Measurements from ENCODE around the gene CEBPA. TPM values are rescaled to one million over a fixed set of nuclear protein-coding genes. Genes with fewer than 3 reads are reported as not detected.
"Not testable (repeated sequence)": the region's sequence is repeated elsewhere in the genome, so short reads cannot be mapped to it uniquely, and the experiment has no call there.

Gene CEBPA
- total and polyA plus RNA-seq, 3 experiments from 2014 or later = 1.1 to 1.6 (median 1.3) TPM

DNA sequence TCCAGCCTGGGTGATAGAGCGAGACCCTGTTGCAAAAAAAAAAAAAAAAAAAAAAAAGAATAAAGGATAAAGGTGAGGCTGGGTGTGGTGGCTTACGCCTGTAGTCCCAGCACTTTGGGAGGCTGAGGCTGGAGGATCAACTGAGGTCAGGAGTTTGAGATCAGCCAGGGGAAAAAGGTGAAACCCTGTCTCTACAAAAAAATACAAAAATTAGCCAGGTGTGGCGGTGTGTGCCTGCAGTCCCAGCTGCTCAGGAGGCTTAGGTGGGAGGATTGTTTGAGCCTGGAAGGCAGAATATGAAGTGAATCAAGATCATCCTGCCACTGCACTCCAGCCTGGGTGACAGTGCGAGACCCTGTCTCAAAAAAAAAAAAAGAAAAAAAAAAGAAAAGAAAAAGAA, 15.7 kb upstream of the CEBPA start:
- H3K27ac Mint-ChIP-seq; H3K9me3 Mint-ChIP-seq; H3K4me3 ChIP-seq (ENCODE audit: low read length); H3K27ac ChIP-seq (ENCODE audit: low read depth, low read length); CTCF ChIA-PET; H3K36me3 Mint-ChIP-seq; H3K4me1 Mint-ChIP-seq; H3K27me3 ChIP-seq (ENCODE audit: insufficient read depth, low read length, poor library complexity, severe bottlenecking); DNase-seq; POLR2A ChIA-PET; H3K4me3 Mint-ChIP-seq; H3K9me3 ChIP-seq (ENCODE audit: low read length); H3K4me1 ChIP-seq (ENCODE audit: insufficient read depth, low read length); H3K36me3 ChIP-seq (ENCODE audit: insufficient read depth, low read length): not testable (repeated sequence)
- peaks cover 8 to 38% of the 10 kb centered on the region in 2 donors for H3K27me3 Mint-ChIP-seq

DNA sequence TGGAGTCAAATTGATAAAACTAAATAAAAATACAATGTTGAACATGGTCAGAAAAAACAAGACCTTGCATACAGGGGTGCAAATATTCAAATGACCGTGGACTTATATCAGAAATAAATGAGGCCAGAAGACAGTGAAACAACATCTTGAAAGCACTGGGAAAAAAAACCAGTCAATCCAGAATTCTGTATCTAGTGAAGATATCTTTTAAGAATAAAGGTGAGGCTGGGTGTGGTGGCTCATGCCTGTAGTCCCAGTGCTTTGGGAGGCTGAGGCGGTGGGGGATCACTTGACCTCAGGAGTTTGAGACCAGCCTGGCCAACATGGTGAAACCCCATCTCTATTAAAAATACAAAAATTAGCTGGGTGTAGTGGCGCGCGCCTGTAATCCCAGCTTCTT, 15.2 kb upstream of the CEBPA start:
- Histone ChIP-seq H3K4me1 (ENCODE audit: insufficient read depth, low read length) (no peaks in the 10 kb centered on the region), H3K4me3 (ENCODE audit: low read length) (no peak overlapping the region), H3K36me3 (ENCODE audit: insufficient read depth, low read length) (no peaks in the 10 kb centered on the region), H3K27ac (ENCODE audit: low read depth, low read length) (no peak overlapping the region), H3K9me3 (ENCODE audit: low read length) (no peaks in the 10 kb centered on the region), H3K27me3 (ENCODE audit: insufficient read depth, low read length, poor library complexity, severe bottlenecking) (peaks cover 5% of the 10 kb centered on the region)
- ChIA-PET CTCF (no interaction called here), POLR2A (no interaction called here)
- Mint-ChIP-seq H3K27ac (no peak overlapping the region), H3K9me3 (peaks cover 0 to 9% (median 4%) of the 10 kb centered on the region in 5 donors), H3K4me1 (no peaks in the 10 kb centered on the region), H3K27me3 (peaks cover 12 to 38% of the 10 kb centered on the region in 2 donors), H3K4me3 (no peak overlapping the region), H3K36me3 (peaks cover 0 to 6% (median 0%) of the 10 kb centered on the region in 3 donors)
- DNase-seq = no peak

DNA sequence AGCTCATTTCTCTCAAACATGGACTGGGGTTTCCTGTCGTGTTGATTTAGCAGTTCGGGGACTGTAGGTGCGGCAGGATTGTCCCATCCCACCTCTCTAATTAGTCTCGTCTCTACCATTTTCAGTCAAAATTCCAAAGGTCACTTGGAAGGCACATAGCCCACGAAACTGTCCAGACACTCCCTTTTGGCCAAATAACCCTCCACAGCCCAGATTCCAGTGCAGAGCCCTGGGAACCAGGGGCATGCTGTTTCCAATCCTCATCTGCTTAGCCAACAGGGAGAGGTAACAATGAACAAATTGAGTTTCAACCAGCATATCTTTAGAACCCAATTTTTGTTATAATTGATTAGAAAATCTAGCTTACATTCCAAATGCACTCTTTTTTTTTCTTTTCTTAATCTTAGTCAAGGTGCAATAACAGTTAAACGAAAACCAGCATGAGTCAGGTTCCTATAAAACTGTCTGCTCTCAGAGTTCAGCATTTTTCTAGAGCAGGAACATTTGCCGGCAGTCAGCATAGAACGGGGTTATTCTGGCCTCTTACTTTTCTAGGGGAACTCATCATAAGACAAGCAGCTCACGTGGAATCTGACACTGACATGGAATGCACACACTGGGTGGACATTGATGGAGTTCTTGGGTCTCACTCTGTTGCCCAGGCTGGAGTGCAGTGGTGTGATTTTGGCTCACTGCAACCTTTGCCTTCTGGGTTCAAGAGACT, 14.4 kb upstream of the CEBPA start:
- H3K36me3 Mint-ChIP-seq = peaks cover 0 to 6% (median 0%) of the 10 kb centered on the region in 3 donors

DNA sequence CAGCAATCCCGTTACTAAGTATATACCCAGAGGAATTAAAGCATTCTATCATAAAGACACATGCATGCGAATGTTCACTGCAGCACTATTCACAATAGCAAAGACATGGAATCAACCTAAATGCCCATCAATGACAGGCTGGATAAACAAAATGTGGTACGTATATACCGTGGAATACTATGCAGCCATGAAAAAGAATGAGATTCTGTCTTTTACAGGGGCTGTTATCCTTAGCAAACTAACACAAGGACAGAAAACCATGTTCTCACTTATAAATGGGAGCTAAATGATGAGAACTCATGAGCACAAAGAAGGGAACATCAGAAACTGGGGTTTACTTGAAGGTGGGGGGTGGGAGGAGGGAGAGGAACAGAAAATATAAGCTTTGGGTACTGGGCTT, 10.5 kb upstream of the CEBPA start:
- H3K27ac ChIP-seq (ENCODE audit: low read depth, low read length); H3K4me3 ChIP-seq (ENCODE audit: low read length); H3K27ac Mint-ChIP-seq; H3K27me3 ChIP-seq (ENCODE audit: insufficient read depth, low read length, poor library complexity, severe bottlenecking); CTCF ChIA-PET; H3K36me3 ChIP-seq (ENCODE audit: insufficient read depth, low read length); POLR2A ChIA-PET; H3K9me3 Mint-ChIP-seq; H3K4me1 ChIP-seq (ENCODE audit: insufficient read depth, low read length); H3K4me1 Mint-ChIP-seq; H3K9me3 ChIP-seq (ENCODE audit: low read length); DNase-seq; H3K4me3 Mint-ChIP-seq; H3K36me3 Mint-ChIP-seq: not testable (repeated sequence)
- H3K27me3 Mint-ChIP-seq = peaks cover 16 to 40% of the 10 kb centered on the region in 2 donors

More for the DNA sequence above, 14.4 kb upstream of the CEBPA start:
- H3K27me3 ChIP-seq (ENCODE audit: insufficient read depth, low read length, poor library complexity, severe bottlenecking) = peaks cover 5% of the 10 kb centered on the region
- peaks cover 12 to 38% of the 10 kb centered on the region in 2 donors for H3K27me3 Mint-ChIP-seq
- no peak overlapping the region for H3K4me3 Mint-ChIP-seq
- ChIA-PET CTCF (no interaction called here), POLR2A (no interaction called here)
- no peaks in the 10 kb centered on the region for H3K4me1 ChIP-seq (ENCODE audit: insufficient read depth, low read length)
- no peaks in the 10 kb centered on the region for H3K36me3 ChIP-seq (ENCODE audit: insufficient read depth, low read length)
- H3K9me3 ChIP-seq (ENCODE audit: low read length) = no peaks in the 10 kb centered on the region
- H3K27ac ChIP-seq (ENCODE audit: low read depth, low read length) = no peak overlapping the region
- peaks cover 0 to 9% (median 4%) of the 10 kb centered on the region in 5 donors for H3K9me3 Mint-ChIP-seq
- H3K4me3 ChIP-seq (ENCODE audit: low read length) = no peak overlapping the region
- DNase-seq = no peak
- no peaks in the 10 kb centered on the region for H3K4me1 Mint-ChIP-seq
- peak overlapping the region in 1 of 8 donors; percentile 39 for H3K27ac Mint-ChIP-seq

DNA sequence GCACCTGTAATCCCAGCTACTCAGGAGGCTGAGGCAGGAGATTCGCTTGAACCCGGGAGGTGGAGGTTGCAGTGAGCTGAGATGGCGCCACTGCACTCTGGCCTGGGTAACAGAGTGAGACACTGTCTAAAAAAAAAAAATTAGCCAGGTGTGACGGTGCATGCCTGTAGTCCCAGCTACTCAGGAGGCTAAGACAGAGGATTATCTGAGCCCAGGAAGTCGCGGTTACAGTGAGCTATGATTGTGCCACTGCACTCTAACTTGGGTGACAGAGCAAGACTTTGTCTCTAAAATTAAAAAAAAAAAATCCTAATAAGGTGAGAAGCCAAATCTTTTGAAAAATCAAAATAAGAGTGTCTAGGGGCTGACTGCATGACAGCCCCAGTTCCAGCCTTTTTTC, 9.7 kb upstream of the CEBPA start:
- POLR2A ChIA-PET = no interaction called here
- H3K36me3 ChIP-seq (ENCODE audit: insufficient read depth, low read length) = no peaks in the 10 kb centered on the region
- CTCF ChIA-PET = no interaction called here

DNA sequence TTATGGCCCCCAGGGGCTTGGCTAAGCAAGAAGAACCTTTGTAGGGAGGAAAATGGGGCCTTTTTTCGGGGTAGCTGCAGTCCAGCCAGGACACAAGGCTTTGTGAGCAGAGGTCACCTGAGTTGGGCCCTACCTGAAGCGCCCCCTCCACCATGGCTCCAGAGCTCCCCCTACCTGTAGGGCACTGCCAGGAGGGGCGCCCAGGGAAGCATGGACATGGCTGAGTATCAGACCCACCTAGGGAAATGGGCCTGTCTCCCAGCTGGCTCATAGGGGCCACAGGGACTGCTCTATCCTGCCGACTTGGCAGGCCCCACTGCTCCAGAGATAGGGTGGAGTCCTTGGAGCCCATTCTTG, 9.0 kb upstream of the CEBPA start:
- no peak for DNase-seq
- ChIA-PET POLR2A (no interaction called here), CTCF (no interaction called here)
- Histone ChIP-seq H3K4me1 (ENCODE audit: insufficient read depth, low read length) (no peaks in the 10 kb centered on the region), H3K27me3 (ENCODE audit: insufficient read depth, low read length, poor library complexity, severe bottlenecking) (no peaks in the 10 kb centered on the region), H3K36me3 (ENCODE audit: insufficient read depth, low read length) (no peaks in the 10 kb centered on the region), H3K4me3 (ENCODE audit: low read length) (no peak overlapping the region), H3K9me3 (ENCODE audit: low read length) (no peaks in the 10 kb centered on the region), H3K27ac (ENCODE audit: low read depth, low read length) (no peak overlapping the region)
- H3K4me3 Mint-ChIP-seq = no peak overlapping the region
- H3K4me1 Mint-ChIP-seq = no peaks in the 10 kb centered on the region
- H3K27me3 Mint-ChIP-seq = peaks cover 18 to 34% of the 10 kb centered on the region in 2 donors
- no peaks in the 10 kb centered on the region for H3K9me3 Mint-ChIP-seq
- peaks cover 0 to 1% (median 0%) of the 10 kb centered on the region in 3 donors for H3K36me3 Mint-ChIP-seq
- H3K27ac Mint-ChIP-seq = no peak overlapping the region

More for the DNA sequence above, 9.7 kb upstream of the CEBPA start:
- peaks cover 0 to 1% (median 0%) of the 10 kb centered on the region in 3 donors for H3K36me3 Mint-ChIP-seq
- no peaks in the 10 kb centered on the region for H3K9me3 ChIP-seq (ENCODE audit: low read length)
- no peak for DNase-seq
- H3K4me3 ChIP-seq (ENCODE audit: low read length) = no peak overlapping the region
- no peaks in the 10 kb centered on the region for H3K4me1 ChIP-seq (ENCODE audit: insufficient read depth, low read length)
- H3K27ac Mint-ChIP-seq = no peak overlapping the region
- peaks cover 4% of the 10 kb centered on the region for H3K27me3 ChIP-seq (ENCODE audit: insufficient read depth, low read length, poor library complexity, severe bottlenecking)
- H3K27me3 Mint-ChIP-seq = peaks cover 18 to 42% of the 10 kb centered on the region in 2 donors
- H3K9me3 Mint-ChIP-seq = no peaks in the 10 kb centered on the region
- H3K27ac ChIP-seq (ENCODE audit: low read depth, low read length) = no peak overlapping the region
- H3K4me1 Mint-ChIP-seq = no peaks in the 10 kb centered on the region
- no peak overlapping the region for H3K4me3 Mint-ChIP-seq

DNA sequence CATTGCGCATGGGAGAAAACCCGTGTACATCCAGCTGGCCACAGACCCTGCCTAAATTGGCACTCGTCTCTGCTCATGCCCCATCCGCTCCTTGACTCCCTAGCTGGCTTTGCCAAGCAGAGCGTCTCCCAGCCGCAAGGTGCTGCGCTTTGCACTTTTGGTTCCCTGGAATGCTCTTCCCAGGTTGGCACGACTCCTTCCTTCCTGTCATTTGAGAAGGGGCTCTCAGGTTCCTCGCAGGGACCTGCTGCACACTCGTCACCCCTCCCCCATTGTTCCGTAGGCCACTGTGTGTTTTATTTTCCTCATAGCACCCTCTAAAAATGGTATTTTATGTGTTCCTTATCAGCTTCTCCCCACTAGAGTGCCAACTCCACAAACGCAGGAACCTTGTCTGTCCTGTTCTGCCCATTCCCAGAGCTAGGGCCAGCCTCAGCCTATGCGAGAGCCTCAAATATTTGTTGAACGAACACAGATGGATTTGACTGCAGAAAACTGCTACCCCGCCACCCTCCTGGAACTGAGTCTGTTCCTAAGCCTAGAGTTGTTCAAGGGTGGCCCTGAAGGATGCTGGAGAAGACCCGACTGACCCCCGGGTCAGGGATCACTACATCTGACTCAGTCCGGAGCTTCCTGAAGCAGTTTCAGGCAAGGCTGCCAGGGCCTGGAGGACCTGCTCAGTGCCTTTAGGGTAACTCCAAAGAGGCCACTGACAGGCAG, 8.4 kb upstream of the CEBPA start:
- Histone ChIP-seq H3K27me3 (ENCODE audit: insufficient read depth, low read length, poor library complexity, severe bottlenecking) (no peaks in the 10 kb centered on the region), H3K9me3 (ENCODE audit: low read length) (no peaks in the 10 kb centered on the region), H3K4me1 (ENCODE audit: insufficient read depth, low read length) (no peaks in the 10 kb centered on the region), H3K4me3 (ENCODE audit: low read length) (no peak overlapping the region), H3K27ac (ENCODE audit: low read depth, low read length) (no peak overlapping the region), H3K36me3 (ENCODE audit: insufficient read depth, low read length) (no peaks in the 10 kb centered on the region)
- peaks cover 18 to 31% of the 10 kb centered on the region in 2 donors for H3K27me3 Mint-ChIP-seq
- no peak for DNase-seq
- no peaks in the 10 kb centered on the region for H3K4me1 Mint-ChIP-seq
- no peaks in the 10 kb centered on the region for H3K9me3 Mint-ChIP-seq
- POLR2A ChIA-PET = no interaction called here
- CTCF ChIA-PET = no interaction called here
- no peak overlapping the region for H3K4me3 Mint-ChIP-seq
- no peak overlapping the region for H3K27ac Mint-ChIP-seq
- H3K36me3 Mint-ChIP-seq = peaks cover 0 to 1% (median 0%) of the 10 kb centered on the region in 3 donors

DNA sequence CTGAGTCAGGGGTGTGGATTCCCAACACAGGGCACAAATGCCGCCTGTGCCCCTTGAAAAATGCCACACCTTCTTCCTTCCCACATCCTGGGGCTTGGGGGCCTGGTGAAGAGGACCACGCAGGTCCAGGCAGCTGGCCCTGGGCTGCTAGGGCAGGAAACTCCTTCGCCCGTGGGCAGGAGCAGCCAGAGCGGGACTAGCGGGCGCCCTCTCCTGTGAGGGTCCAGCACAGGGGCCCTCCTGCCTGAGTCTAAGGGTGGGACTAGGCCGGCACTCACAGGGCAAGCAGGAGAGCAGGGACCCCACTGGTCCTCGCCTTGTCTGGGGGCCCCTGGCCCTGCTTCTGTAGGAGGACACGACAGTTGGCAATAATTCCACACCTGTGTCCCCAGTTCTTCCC, 7.5 kb upstream of the CEBPA start:
- no peak overlapping the region for H3K27ac ChIP-seq (ENCODE audit: low read depth, low read length)
- DNase-seq = no peak
- Mint-ChIP-seq H3K4me1 (no peaks in the 10 kb centered on the region), H3K27ac (no peak overlapping the region), H3K27me3 (peaks cover 18 to 29% of the 10 kb centered on the region in 2 donors), H3K9me3 (no peaks in the 10 kb centered on the region), H3K36me3 (peaks cover 0 to 1% (median 0%) of the 10 kb centered on the region in 3 donors), H3K4me3 (no peak overlapping the region)
- no peaks in the 10 kb centered on the region for H3K9me3 ChIP-seq (ENCODE audit: low read length)
- H3K4me1 ChIP-seq (ENCODE audit: insufficient read depth, low read length) = no peaks in the 10 kb centered on the region
- no peaks in the 10 kb centered on the region for H3K27me3 ChIP-seq (ENCODE audit: insufficient read depth, low read length, poor library complexity, severe bottlenecking)
- ChIA-PET POLR2A (no interaction called here), CTCF (no interaction called here)
- H3K4me3 ChIP-seq (ENCODE audit: low read length) = no peak overlapping the region
- no peaks in the 10 kb centered on the region for H3K36me3 ChIP-seq (ENCODE audit: insufficient read depth, low read length)

All from CD8-positive, alpha-beta memory T cell (primary cell).